Right cardiac atrium (tissue), 5 donors: ENCODE data around the gene ELOVL6. TPM values are rescaled to one million over a fixed set of nuclear protein-coding genes. Genes with fewer than 3 reads are reported as not detected.

Source experiments
- ATAC-seq, 2 donors: fragments of 200-7000 bp; cut with Tn5 transposase; one replicate each; pipeline versions ENCODE4 v1.8.0 to v1.9.1; 2020; ENCODE audit warnings: moderate library complexity in 2 of 2, mild to moderate bottlenecking in 1 of 2
- DNase-seq, 3 donors: peaks; one replicate each; pipeline ENCODE4 v3.0.0-alpha.2; 2020
- H3K27ac ChIP-seq: one replicate; pipeline ENCODE4 v1.5.1; 2013; ENCODE audit warnings: mild to moderate bottlenecking, low read length, control low read depth, moderate library complexity
- H3K27me3 ChIP-seq: one replicate; pipeline ENCODE4 v1.6.1; 2013; ENCODE audit not compliant: control insufficient read depth, insufficient read depth
- H3K4me1 ChIP-seq: one replicate; pipeline ENCODE4 v1.6.1; 2013; ENCODE audit warnings: low read length; ENCODE audit not compliant: control insufficient read depth, insufficient read depth
- H3K4me3 ChIP-seq: one replicate; pipeline ENCODE4 v1.5.1; 2013; ENCODE audit warnings: low read length, control low read depth
- H3K9me3 ChIP-seq: one replicate; pipeline ENCODE4 v1.6.1; 2013; ENCODE audit warnings: low read length; ENCODE audit not compliant: control insufficient read depth
- WGBS: extraction: QIAGEN DNeasy Blood & Tissue Kit; methylation state at CpG from one replicate; pipeline ENCODE4 v1.1.7; 2013; 5-methylcytosine and 5-hydroxymethylcytosine counted together
- intact Hi-C, 4 donors: fragments of 100-400 bp; cut with DNase I; formaldehyde crosslinking; loops; one replicate each; pipeline versions ENCODE4 v1.11.0 to v1.14.0; 2022 to 2023
- polyA plus RNA-seq: library from polyadenylated mRNA; stranded (reverse); fragments of 200-250 nt; gene quantifications from one replicate; pipeline ENCODE4 v1.2.3, GENCODE V29; 2013
- total RNA-seq, 4 donors: library from RNA; stranded (reverse); fragmentation: NEBNext Ultra II Directional; extraction: Animal tissue kit (Norgen Biotek cat#: 25700); gene quantifications; one replicate each; pipeline ENCODE4 v1.2.1, GENCODE V29; 2021
- donor health status: healthy with polysubstance abuse.
- donor health status: DM: no; HTN: yes; CAD: no.
- donor health status: DM: no; HTN: no; CAD: no.
- donor health status: DM: no; HTN: yes; CAD: no; lungs with severe emphysema.
- donor health status: DM: yes; HTN: yes; CAD: no.

Gene ELOVL6
- total and polyA plus RNA-seq, 5 donors = 1.9 to 8.1 (median 3.4) TPM

DNA sequence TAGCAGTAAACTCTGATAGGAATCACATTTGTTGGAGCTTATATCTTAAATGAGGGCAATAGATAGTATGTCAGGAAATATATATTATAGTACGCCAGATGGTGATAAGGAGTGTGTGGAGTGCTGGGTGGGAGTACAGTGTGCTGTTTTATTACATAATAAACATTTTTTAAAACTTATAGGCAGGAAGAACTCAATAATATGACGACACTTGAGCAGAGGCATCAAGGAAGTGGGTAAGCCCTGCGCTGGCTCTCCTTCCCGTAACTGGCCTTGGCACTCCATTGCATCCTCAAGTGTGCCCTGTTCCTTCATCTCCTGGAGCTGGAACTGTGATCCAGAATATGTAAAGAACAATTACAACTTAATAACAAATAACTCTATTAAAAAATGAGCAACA is 123.8 kb downstream of the ELOVL6 start:
- no peak overlapping the region for H3K4me3 ChIP-seq
- DNase-seq = no peak
- no peak overlapping the region for H3K27ac ChIP-seq
- H3K9me3 ChIP-seq = no peaks in the 10 kb centered on the region
- peaks cover 2% of the 10 kb centered on the region for H3K4me1 ChIP-seq
- no peaks in the 10 kb centered on the region for H3K27me3 ChIP-seq
- WGBS = 91% methylated on average over 4 of the region's 4 CpGs
- intact Hi-C loops = no loop called here
- no peak for ATAC-seq

DNA sequence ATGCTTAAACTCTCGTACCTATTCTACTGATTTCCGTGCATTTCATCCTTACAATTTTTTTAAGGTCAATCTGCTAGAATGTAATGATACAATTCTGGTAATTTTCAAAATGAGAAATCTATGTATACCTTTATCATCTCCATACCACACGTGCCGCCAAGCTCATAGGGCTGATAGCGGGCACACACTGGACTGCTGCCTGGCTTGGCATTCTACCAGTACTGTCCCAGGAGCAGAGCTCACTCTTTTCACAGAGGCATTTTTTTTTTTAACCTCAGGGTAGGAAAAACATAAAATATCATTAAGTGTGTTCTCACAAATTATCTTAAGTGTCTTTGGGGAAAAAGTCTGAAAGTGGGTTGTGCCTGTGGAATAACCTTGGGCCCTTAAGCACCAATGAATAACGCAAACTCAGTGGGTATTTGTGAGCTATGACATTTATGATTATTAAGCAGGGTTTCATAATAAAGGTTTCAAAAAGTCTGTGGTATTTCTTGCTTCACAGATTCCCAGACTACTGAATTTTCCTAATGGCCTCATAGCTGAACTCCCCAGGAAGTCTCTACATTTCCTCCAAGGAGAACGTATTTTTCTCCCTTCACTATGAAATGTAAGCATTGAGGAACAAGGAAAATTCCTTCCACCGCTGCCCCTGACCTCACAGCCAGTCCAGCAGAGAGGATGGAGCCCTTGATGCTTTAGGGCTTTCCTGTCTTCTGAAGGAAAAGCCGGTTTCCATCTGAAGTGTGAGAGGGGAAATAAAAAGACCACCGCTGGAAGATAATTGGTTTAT is 125.2 kb downstream of the ELOVL6 start:
- ATAC-seq (peak in 1 of 2 donors; percentile 60), DNase-seq (peak in 1 of 3 donors; percentile 66)
- H3K4me1 ChIP-seq = peaks cover 2% of the 10 kb centered on the region
- H3K9me3 ChIP-seq = no peaks in the 10 kb centered on the region
- H3K27me3 ChIP-seq = no peaks in the 10 kb centered on the region
- 60% methylated on average over 10 of the region's 10 CpGs for WGBS
- intact Hi-C loops = no loop called here
- no peak overlapping the region for H3K27ac ChIP-seq
- no peak overlapping the region for H3K4me3 ChIP-seq

DNA sequence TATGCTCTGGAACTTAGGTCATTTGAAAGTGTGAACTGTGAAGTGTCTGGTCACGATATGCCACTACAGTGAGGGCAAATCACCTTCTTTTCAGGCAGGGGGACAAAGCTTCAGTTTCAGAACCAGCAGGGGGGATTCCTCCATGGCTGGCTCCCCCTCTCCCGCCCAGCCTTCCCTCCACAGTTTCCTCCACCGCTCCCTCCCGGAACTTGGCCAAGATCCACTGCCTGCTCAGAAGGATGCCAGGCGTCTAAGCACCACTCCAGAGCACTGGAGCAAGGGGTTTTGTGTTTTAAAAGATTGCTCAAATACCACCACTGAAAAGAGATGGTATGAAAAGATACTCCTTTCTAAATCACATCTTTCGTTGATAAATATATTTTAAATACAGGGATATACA is 126.9 kb downstream of the ELOVL6 start:
- no peaks in the 10 kb centered on the region for H3K27me3 ChIP-seq
- no peak overlapping the region for H3K27ac ChIP-seq
- intact Hi-C loops = no loop called here
- H3K4me3 ChIP-seq = no peak overlapping the region
- H3K9me3 ChIP-seq = no peaks in the 10 kb centered on the region
- ATAC-seq (peak in 1 of 2 donors; percentile 55), DNase-seq (peak in 2 of 3 donors; percentile 19 to 51)
- WGBS = 61% methylated on average over 6 of the region's 6 CpGs
- H3K4me1 ChIP-seq = peaks cover 2% of the 10 kb centered on the region

DNA sequence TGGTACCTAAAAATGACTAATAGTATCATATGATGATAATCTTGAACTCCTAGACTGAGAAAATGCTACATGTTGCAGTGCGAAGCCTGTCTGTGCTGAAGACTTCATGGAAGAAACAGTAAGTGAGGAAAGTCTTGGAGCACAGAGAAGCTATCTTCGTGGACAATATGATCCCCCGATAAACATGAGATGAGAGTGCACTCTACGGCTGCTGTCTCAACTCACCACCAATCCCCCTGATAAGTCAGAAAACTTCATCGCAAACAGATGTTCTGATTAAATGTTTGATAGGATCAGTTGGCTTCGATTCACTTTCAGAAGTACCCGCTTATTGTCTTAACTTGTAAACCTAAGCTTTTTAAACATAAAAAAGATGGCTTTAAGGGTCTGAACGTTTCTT is 130.2 kb downstream of the ELOVL6 start:
- Histone ChIP-seq H3K27ac (no peak overlapping the region), H3K4me3 (no peak overlapping the region), H3K4me1 (no peaks in the 10 kb centered on the region), H3K27me3 (no peaks in the 10 kb centered on the region), H3K9me3 (no peaks in the 10 kb centered on the region)
- DNase-seq (no peak), ATAC-seq (no peak)
- intact Hi-C loops = no loop called here
- WGBS = 83% methylated on average over 8 of the region's 8 CpGs

DNA sequence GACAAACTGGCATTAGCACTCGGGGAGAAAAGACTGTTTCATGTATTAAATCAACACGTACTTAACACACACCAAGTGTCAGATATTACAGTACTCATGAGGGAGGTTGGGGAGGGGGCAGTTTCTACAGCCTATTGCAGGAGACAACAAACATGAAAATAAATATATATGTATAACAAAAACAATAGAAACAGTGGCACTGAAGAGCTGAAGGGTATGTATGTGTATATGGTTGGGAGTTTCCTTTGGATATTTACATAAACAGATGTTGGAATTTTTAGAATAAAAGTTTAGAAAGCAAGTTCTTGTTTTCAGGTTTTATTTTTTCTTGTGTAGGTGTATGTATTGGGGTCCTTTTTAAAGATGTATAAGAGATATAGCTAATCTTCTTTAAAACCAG is 133.5 kb downstream of the ELOVL6 start:
- 56% methylated on average over 2 of the region's 2 CpGs for WGBS
- H3K4me3 ChIP-seq = no peak overlapping the region
- H3K4me1 ChIP-seq = peaks cover 2% of the 10 kb centered on the region
- H3K27me3 ChIP-seq = no peaks in the 10 kb centered on the region
- H3K27ac ChIP-seq = no peak overlapping the region
- intact Hi-C loops = no loop called here
- no peak for ATAC-seq
- H3K9me3 ChIP-seq = no peaks in the 10 kb centered on the region
- no peak for DNase-seq

DNA sequence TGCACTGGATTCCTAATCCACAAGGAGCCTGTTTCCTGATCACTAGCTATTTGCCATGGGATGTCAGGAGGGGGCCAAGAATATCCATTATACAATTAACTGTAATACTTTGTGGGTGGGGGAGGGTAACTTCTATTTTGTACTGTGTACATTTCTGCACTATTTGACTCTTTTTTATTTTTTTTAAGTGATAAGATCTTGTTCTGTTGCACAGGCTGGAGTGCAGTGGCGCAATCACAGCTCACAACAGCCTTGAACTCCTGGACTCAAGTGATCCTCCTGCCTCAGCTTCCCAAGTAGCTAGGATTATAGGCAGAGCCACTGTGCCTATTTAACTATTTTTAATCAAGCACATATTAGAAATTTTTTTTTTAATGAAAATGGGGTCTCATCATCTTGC is 134.1 kb downstream of the ELOVL6 start:
- Histone ChIP-seq H3K4me1 (peaks cover 2% of the 10 kb centered on the region), H3K27me3 (no peaks in the 10 kb centered on the region), H3K4me3 (no peak overlapping the region), H3K27ac (no peak overlapping the region), H3K9me3 (no peaks in the 10 kb centered on the region)
- no peak for DNase-seq
- 96% methylated on average over 1 of the region's 1 CpG for WGBS
- intact Hi-C loops = no loop called here
- ATAC-seq = no peak

DNA sequence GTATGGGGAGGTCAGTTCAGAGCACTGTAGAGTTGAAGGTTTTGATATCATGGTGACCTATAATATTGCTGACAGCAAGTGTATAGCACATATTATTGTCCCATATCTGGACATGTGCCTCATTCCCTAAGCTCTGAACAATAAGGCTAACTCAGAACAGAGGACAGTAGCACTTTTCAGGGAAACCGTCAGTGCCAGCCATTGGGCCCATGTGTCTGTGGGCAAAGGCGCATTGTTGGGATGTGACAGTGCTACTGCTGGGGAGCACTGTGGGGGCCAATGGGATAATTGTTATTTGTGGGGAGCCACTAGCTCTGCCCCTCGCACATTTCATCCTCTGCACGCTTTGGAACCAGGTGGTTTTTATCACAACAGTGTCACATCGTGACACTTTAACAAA is 136.2 kb downstream of the ELOVL6 start:
- Histone ChIP-seq H3K27me3 (no peaks in the 10 kb centered on the region), H3K27ac (no peak overlapping the region), H3K4me1 (peaks cover 2% of the 10 kb centered on the region), H3K9me3 (no peaks in the 10 kb centered on the region), H3K4me3 (no peak overlapping the region)
- DNase-seq = no peak
- intact Hi-C loops = no loop called here
- 88% methylated on average over 5 of the region's 5 CpGs for WGBS
- no peak for ATAC-seq

DNA sequence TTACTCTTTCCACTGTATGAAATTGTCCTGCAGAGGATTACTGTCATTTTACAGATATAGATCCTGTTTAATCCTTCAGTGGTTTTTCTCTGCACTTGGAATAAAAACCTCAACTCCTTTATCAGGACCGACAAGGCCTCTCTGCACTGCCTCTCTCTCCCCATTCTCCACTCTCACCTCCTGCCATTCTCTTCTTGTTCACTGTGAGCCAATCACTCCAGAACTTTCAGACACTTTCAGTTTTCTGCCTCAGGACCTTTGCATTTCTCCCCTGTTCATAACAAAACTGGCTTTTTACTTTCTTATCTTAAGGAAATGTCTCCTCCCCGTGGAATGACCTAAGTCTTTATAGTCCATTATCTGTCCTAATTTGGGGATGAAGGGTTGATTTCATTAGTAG is 137.3 kb downstream of the ELOVL6 start:
- WGBS = 49% methylated on average over 2 of the region's 2 CpGs
- DNase-seq = no peak

DNA sequence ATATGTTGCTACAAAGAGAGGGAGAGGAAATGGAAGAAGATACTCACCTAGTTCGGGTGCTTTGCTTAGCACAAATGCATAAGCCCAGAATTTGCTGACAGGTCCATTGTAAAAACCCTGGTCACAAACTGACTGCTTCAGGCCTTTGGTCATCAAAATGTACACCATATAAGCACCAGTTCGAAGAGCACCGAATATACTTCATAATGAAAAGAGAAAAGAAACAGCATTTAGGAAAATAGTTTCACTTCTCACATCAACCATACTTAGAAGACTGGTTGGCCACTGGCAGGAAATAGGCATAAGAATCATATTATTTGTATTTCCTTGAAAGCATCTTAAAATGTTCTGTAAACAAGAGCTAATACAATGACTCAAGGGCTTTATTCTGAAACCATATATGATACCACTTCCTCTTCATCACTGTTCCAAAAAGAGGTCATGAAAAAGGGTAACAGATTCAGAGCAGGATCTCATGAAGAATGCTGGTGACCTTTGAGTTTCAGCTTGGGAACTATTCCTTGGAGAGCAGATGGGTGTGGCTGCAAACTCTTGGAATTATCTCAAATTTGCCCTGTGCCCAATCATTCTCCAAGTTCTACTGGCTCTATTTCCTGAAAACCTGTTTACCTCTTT is 138.7 kb downstream of the ELOVL6 start:
- Histone ChIP-seq H3K4me1 (peaks cover 2% of the 10 kb centered on the region), H3K27me3 (no peaks in the 10 kb centered on the region), H3K27ac (no peak overlapping the region), H3K4me3 (no peak overlapping the region), H3K9me3 (no peaks in the 10 kb centered on the region)
- intact Hi-C loops = no loop called here
- ATAC-seq (peak in 1 of 2 donors; percentile 40), DNase-seq (no peak)
- WGBS = 84% methylated on average over 3 of the region's 3 CpGs

More for the DNA sequence above, 137.3 kb downstream of the ELOVL6 start:
- no peak for ATAC-seq
- Histone ChIP-seq H3K27ac (no peak overlapping the region), H3K4me1 (peaks cover 2% of the 10 kb centered on the region), H3K27me3 (no peaks in the 10 kb centered on the region), H3K4me3 (no peak overlapping the region), H3K9me3 (no peaks in the 10 kb centered on the region)
- intact Hi-C loops = no loop called here

DNA sequence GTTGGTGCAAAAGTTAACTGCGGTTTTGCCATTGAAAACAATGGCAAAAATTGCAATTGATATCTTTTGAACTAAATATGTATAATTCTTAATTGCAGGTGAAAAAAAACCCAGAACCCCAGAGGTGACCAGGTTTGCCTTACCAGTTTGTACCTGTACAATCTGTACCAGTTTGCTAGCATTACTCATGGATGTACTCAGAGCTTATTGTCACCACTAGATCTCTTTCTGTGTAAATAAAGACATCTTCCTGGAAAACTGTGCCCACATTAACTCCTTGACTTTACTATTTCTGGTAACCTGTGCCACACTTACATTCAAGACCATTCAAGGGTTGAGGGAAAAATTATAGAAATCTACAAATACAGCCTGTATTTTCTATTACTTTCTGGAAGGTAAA is 139.7 kb downstream of the ELOVL6 start:
- no peaks in the 10 kb centered on the region for H3K27me3 ChIP-seq
- no peak for DNase-seq
- peaks cover 2% of the 10 kb centered on the region for H3K4me1 ChIP-seq
- no peak overlapping the region for H3K27ac ChIP-seq
- intact Hi-C loops = no loop called here
- H3K9me3 ChIP-seq = no peaks in the 10 kb centered on the region
- WGBS = 97% methylated on average over 1 of the region's 1 CpG
- no peak for ATAC-seq
- H3K4me3 ChIP-seq = no peak overlapping the region

DNA sequence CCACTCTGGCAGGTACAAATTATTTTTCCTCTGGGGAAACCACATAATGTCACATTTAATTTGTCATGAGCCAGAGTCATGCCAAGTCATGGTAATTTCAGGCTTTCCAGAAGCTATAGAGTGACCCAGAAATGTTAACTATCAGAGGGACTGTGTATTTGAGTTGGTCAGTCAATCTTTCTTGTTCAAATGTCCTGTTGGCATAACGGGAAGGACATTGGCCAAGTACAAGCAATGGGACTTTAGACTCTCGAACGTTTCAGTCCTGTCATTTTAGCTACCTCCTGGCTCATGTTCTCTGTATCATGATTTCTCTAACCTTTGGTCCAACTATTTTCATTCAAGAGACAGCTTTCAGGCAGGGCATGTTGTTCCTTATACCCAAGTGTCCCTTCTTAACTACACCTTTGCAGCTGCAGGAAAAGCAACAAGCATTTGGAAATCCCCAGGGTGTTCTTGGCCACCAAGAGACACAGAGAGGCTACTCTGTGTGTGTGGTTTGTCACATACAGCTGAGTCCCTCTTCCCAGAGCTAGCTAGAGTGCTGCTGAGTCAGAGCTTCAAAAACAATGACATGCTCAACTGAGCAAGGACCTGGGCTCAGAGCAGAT is 143.2 kb downstream of the ELOVL6 start:
- intact Hi-C loops = no loop called here

More for the DNA sequence above, 143.2 kb downstream of the ELOVL6 start:
- DNase-seq (no peak), ATAC-seq (no peak)
- H3K27ac ChIP-seq = no peak overlapping the region
- H3K9me3 ChIP-seq = no peaks in the 10 kb centered on the region
- WGBS = 76% methylated on average over 3 of the region's 3 CpGs
- H3K4me1 ChIP-seq = no peaks in the 10 kb centered on the region
- no peaks in the 10 kb centered on the region for H3K27me3 ChIP-seq
- H3K4me3 ChIP-seq = no peak overlapping the region
